ENCODE results near the gene CEPT1.

Gene CEPT1

GRCh38 chr1:111191496-111191895 lies 51.5 kb downstream of the CEPT1 start:
- TF ChIP-seq CTCF (IDR thresholded peaks at IDR 0.05; ENCODE audit: low read depth, low read length, missing control alignments), result no peak
- no peak overlapping the region for H3K4me3 ChIP-seq (replicated peaks; ENCODE audit: low read depth, low read length)
- DNase-seq (ENCODE audit: extremely low read depth, low read depth), result no peak

GRCh38 chr1:111192074-111192473 lies 52.1 kb downstream of the CEPT1 start:
- TF ChIP-seq CTCF (IDR thresholded peaks at IDR 0.05; ENCODE audit: low read depth, low read length, missing control alignments), result no peak
- no peak overlapping the region for H3K4me3 ChIP-seq (replicated peaks; ENCODE audit: low read depth, low read length)
- DNase-seq (ENCODE audit: extremely low read depth, low read depth), result no peak

GRCh38 chr1:111192658-111193519 lies 52.9 kb downstream of the CEPT1 start:
- TF ChIP-seq CTCF (IDR thresholded peaks at IDR 0.05; ENCODE audit: low read depth, low read length, missing control alignments), result no peak
- DNase-seq (ENCODE audit: extremely low read depth, low read depth), result no peak
- no peak overlapping the region for H3K4me3 ChIP-seq (replicated peaks; ENCODE audit: low read depth, low read length)

- TF ChIP-seq CTCF (IDR thresholded peaks at IDR 0.05; ENCODE audit: low read depth, low read length, missing control alignments), result no peak
- DNase-seq (ENCODE audit: extremely low read depth, low read depth), result no peak
- no peak overlapping the region for H3K4me3 ChIP-seq (replicated peaks; ENCODE audit: low read depth, low read length)
Measured at GRCh38 chr1:111193712-111194480, 53.9 kb downstream of the CEPT1 start.

GRCh38 chr1:111195002-111195684 lies 55.1 kb downstream of the CEPT1 start:
- TF ChIP-seq CTCF (IDR thresholded peaks at IDR 0.05; ENCODE audit: low read depth, low read length, missing control alignments), result no peak
- no peak overlapping the region for H3K4me3 ChIP-seq (replicated peaks; ENCODE audit: low read depth, low read length)
- DNase-seq (ENCODE audit: extremely low read depth, low read depth), result no peak

- DNase-seq (ENCODE audit: extremely low read depth, low read depth), result no peak
- no peak overlapping the region for H3K4me3 ChIP-seq (replicated peaks; ENCODE audit: low read depth, low read length)
- no peak for TF ChIP-seq CTCF (IDR thresholded peaks at IDR 0.05; ENCODE audit: low read depth, low read length, missing control alignments)
Measured at GRCh38 chr1:111196213-111196612, 56.2 kb downstream of the CEPT1 start.
